ENCODE results near the gene CCPG1. TPM values are rescaled to one million over a fixed set of nuclear protein-coding genes. Genes with fewer than 3 reads are reported as not detected.
"Not testable (repeated sequence)": the region's sequence is repeated elsewhere in the genome, so short reads cannot be mapped to it uniquely, and the experiment has no call there.

CCPG1 gene, protein sequence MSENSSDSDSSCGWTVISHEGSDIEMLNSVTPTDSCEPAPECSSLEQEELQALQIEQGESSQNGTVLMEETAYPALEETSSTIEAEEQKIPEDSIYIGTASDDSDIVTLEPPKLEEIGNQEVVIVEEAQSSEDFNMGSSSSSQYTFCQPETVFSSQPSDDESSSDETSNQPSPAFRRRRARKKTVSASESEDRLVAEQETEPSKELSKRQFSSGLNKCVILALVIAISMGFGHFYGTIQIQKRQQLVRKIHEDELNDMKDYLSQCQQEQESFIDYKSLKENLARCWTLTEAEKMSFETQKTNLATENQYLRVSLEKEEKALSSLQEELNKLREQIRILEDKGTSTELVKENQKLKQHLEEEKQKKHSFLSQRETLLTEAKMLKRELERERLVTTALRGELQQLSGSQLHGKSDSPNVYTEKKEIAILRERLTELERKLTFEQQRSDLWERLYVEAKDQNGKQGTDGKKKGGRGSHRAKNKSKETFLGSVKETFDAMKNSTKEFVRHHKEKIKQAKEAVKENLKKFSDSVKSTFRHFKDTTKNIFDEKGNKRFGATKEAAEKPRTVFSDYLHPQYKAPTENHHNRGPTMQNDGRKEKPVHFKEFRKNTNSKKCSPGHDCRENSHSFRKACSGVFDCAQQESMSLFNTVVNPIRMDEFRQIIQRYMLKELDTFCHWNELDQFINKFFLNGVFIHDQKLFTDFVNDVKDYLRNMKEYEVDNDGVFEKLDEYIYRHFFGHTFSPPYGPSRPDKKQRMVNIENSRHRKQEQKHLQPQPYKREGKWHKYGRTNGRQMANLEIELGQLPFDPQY
- 100 to 1,000 TPM in 1 of 4 donors, 10 to 100 TPM in 3; 63.5 to 112 (median 82.8) TPM for total RNA-seq
- polyA plus RNA-seq, result 10 to 100 TPM; 28.3 to 88.9 (median 40.2) TPM
- long read RNA-seq, donor 1, full-length matches to known transcripts, result 9 of 51 reads
- long read RNA-seq, donor 1, partial matches to known transcripts, result 27 of 51 reads
- long read RNA-seq, donor 1, other reads (novel, unspliced or antisense), result 15 of 51 reads
- long read RNA-seq, donor 2, full-length matches to known transcripts, result 24 of 65 reads
- long read RNA-seq, donor 2, partial matches to known transcripts, result 11 of 65 reads
- long read RNA-seq, donor 2, other reads (novel, unspliced or antisense), result 30 of 65 reads

- peak; percentile 90 for TF ChIP-seq CTCF (IDR thresholded peaks at IDR 0.05)
- ATAC-seq, result peak; percentile 97 to 98 (median 98)
- 0 to 1% (median 0%) methylated on average over 67 to 70 of the region's 70 CpGs for WGBS, 3 donors
- H3K36me3 ChIP-seq (ENCODE audit: insufficient read depth in 1 of 2, low read depth in 1 of 2), result no peaks in the 10 kb centered on the region
- peaks cover 26% of the 10 kb centered on the region for H3K4me1 ChIP-seq
- intact Hi-C loops (cut with DNase I), result loop anchor here in 1 of 2 donors (5.0 to 10.0 kb wide), 2 partner anchors 91 to 213 kb away; partner anchors contain the start of genes PIGB, PIGBOS1 and RSL24D1
- peak; percentile 92 to 96 for DNase-seq
- peak within 1 kb of the TSS; percentile 98 for H3K27ac ChIP-seq
- no peaks in the 10 kb centered on the region for H3K9me3 ChIP-seq
- peak within 1 kb of the TSS; percentile 94 for H3K4me3 ChIP-seq
- H3K27me3 ChIP-seq (ENCODE audit: insufficient read depth in 3 of 3, low read length in 2 of 3), result no peaks in the 10 kb centered on the region
Measured at GRCh38 chr15:55408012-55408928, at the start of gene CCPG1, which contains the start of gene PIERCE2. TSS of gene CCPG1 (minus strand) at chr15:55408359. CDS start at chr15:55389424, 18,935 bp downstream. TSS of gene PIERCE2 (plus strand) at chr15:55408495. CDS start at chr15:55408769, 274 bp downstream.

DNA sequence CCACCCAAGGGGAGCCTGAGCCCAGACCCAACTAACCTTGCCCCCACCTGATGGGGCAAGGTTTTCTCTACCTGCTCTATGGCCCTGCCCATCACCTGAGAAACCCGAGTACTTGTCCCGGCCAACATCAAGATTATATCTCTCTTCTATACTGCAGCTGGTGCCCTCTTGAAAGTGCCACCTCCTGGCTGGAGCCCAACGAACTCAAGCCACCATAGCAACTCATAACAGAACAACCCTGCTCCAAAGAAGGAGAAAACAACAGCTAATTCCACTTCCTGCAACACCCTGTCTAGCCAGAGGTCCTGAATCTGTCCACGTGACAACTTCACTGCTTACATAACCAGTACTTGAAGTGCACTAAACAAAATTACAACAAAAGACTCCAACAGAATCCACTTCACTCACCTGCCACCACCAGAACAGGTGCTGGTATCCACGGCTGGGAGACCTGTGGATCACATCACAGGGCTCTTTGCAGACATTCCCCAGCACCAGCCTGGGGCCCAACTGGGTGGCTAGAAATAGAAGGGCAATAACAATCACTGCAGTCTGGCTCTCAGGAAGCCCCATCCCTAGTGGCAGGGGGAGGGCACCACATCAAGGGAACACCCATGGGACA, 49.4 kb upstream of the CCPG1 start:
- WGBS, 3 donors, result 90 to 91% (median 91%) methylated on average over 5 of the region's 5 CpGs
- no peaks in the 10 kb centered on the region for H3K4me1 ChIP-seq
- H3K27ac ChIP-seq, result no peak overlapping the region
- intact Hi-C loops (cut with DNase I), result no loop called here
- no peaks in the 10 kb centered on the region for H3K9me3 ChIP-seq
- no peak for DNase-seq
- ATAC-seq, result no peak
- H3K27me3 ChIP-seq (ENCODE audit: insufficient read depth in 3 of 3, low read length in 2 of 3), result no peaks in the 10 kb centered on the region
- H3K4me3 ChIP-seq, result no peak overlapping the region
- no peak for TF ChIP-seq CTCF (IDR thresholded peaks at IDR 0.05)
- H3K36me3 ChIP-seq (ENCODE audit: insufficient read depth in 1 of 2, low read depth in 1 of 2), result no peaks in the 10 kb centered on the region

GRCh38 chr15:55447030-55447394, 38.9 kb upstream of the CCPG1 start:
- ATAC-seq; H3K27ac ChIP-seq; H3K36me3 ChIP-seq (ENCODE audit: insufficient read depth in 1 of 2, low read depth in 1 of 2); H3K4me3 ChIP-seq; H3K9me3 ChIP-seq; DNase-seq; intact Hi-C loops (cut with DNase I); H3K27me3 ChIP-seq (ENCODE audit: insufficient read depth in 3 of 3, low read length in 2 of 3); H3K4me1 ChIP-seq: not testable (repeated sequence)
- WGBS, 3 donors, result 97 to 99% (median 98%) methylated on average over 12 to 19 of the region's 19 CpGs

- H3K4me1 ChIP-seq; H3K36me3 ChIP-seq (ENCODE audit: insufficient read depth in 1 of 2, low read depth in 1 of 2); H3K27ac ChIP-seq; H3K27me3 ChIP-seq (ENCODE audit: insufficient read depth in 3 of 3, low read length in 2 of 3); intact Hi-C loops (cut with DNase I); ATAC-seq; DNase-seq; H3K4me3 ChIP-seq; H3K9me3 ChIP-seq: not testable (repeated sequence)
- 97 to 98% (median 98%) methylated on average over 27 to 38 of the region's 41 CpGs for WGBS, 3 donors
Measured at GRCh38 chr15:55446379-55447029, 38.3 kb upstream of the CCPG1 start.

GRCh38 chr15:55445936-55446335, 37.8 kb upstream of the CCPG1 start:
- DNase-seq; H3K36me3 ChIP-seq (ENCODE audit: insufficient read depth in 1 of 2, low read depth in 1 of 2); H3K4me1 ChIP-seq; H3K4me3 ChIP-seq; H3K27me3 ChIP-seq (ENCODE audit: insufficient read depth in 3 of 3, low read length in 2 of 3); ATAC-seq; H3K27ac ChIP-seq; H3K9me3 ChIP-seq; intact Hi-C loops (cut with DNase I): not testable (repeated sequence)
- WGBS, 3 donors, result 88 to 95% (median 89%) methylated on average over 10 to 27 of the region's 27 CpGs

DNA sequence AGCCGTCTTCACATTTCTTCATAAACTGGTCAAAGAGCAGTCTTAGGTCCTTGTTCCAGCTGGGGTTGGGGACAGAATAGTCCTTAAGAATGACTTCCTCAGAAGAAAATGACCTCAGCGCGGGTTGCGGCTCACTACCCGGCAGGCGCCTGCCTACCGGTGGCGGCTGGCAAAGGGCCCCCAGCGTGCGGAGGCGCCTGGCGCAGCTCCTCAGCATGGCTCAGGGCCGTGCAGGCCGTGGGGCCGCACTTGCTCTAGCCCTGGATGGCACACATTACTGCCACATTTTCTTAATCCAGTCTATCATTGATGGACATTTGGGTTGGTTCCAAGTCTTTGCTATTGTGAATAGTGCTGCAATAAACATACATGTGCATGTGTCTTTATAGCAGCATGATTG, 35.0 kb upstream of the CCPG1 start:
- H3K27me3 ChIP-seq (ENCODE audit: insufficient read depth in 3 of 3, low read length in 2 of 3); DNase-seq; ATAC-seq; H3K4me3 ChIP-seq; H3K27ac ChIP-seq; intact Hi-C loops (cut with DNase I); H3K9me3 ChIP-seq; H3K4me1 ChIP-seq; H3K36me3 ChIP-seq (ENCODE audit: insufficient read depth in 1 of 2, low read depth in 1 of 2): not testable (repeated sequence)
- WGBS, 3 donors, result 91 to 97% (median 96%) methylated on average over 15 of the region's 15 CpGs
